NCI-H2107 treated with DMSO at 0.1 percent for 48 hours (cell line): ENCODE measurements around the gene GABRB2.
"Not testable (repeated sequence)": the region's sequence is repeated elsewhere in the genome, so short reads cannot be mapped to it uniquely, and the experiment has no call there.

Source experiments
- DNase-seq: peaks from one replicate; lab custom pipeline; 2025; ENCODE audit not compliant: unreplicated experiment; lab: John Stamatoyannopoulos, UW

GABRB2 gene

GRCh38 chr5:161305601-161306000, 240.9 kb downstream of the GABRB2 start:
- DNase-seq, result no peak

GRCh38 chr5:161302559-161302958, 244.0 kb downstream of the GABRB2 start:
- DNase-seq, result no peak

GRCh38 chr5:161301586-161301985, 244.9 kb downstream of the GABRB2 start:
- DNase-seq, result no peak

GRCh38 chr5:161299053-161299452, 247.5 kb downstream of the GABRB2 start:
- no peak for DNase-seq

GRCh38 chr5:161297388-161297787, 249.1 kb downstream of the GABRB2 start:
- not testable (repeated sequence) for DNase-seq

- no peak for DNase-seq
These were observed 250.7 kb downstream of the GABRB2 start for GRCh38 chr5:161295721-161296250.

- DNase-seq, result no peak
These were observed 258.5 kb downstream of the GABRB2 start for GRCh38 chr5:161288071-161288470.

GRCh38 chr5:161287436-161287835, 259.1 kb downstream of the GABRB2 start:
- DNase-seq, result no peak

- DNase-seq, result no peak
These were observed 260.4 kb downstream of the GABRB2 start for GRCh38 chr5:161286066-161286655.

GRCh38 chr5:161284445-161284844, 262.1 kb downstream of the GABRB2 start:
- DNase-seq, result no peak

- no peak for DNase-seq
These were observed 263.2 kb downstream of the GABRB2 start for GRCh38 chr5:161283296-161283695.

- DNase-seq, result no peak
These were observed 267.5 kb downstream of the GABRB2 start for GRCh38 chr5:161278739-161279660.

GRCh38 chr5:161277011-161277410, 269.5 kb downstream of the GABRB2 start:
- DNase-seq, result no peak

- DNase-seq, result no peak
These were observed 271.6 kb downstream of the GABRB2 start for GRCh38 chr5:161274951-161275350.

GRCh38 chr5:161273410-161273809, 273.1 kb downstream of the GABRB2 start:
- no peak for DNase-seq

- no peak for DNase-seq
These were observed 274.7 kb downstream of the GABRB2 start for GRCh38 chr5:161271816-161272215.

- no peak for DNase-seq
These were observed 277.4 kb downstream of the GABRB2 start for GRCh38 chr5:161269125-161269524.

GRCh38 chr5:161266954-161267353, 279.6 kb downstream of the GABRB2 start:
- DNase-seq, result no peak

GRCh38 chr5:161265006-161265405, 281.5 kb downstream of the GABRB2 start:
- DNase-seq, result no peak

GRCh38 chr5:161263191-161263590, 283.3 kb downstream of the GABRB2 start:
- no peak for DNase-seq

GRCh38 chr5:161261668-161262323, 284.7 kb downstream of the GABRB2 start:
- no peak for DNase-seq

GRCh38 chr5:161258438-161258837, 288.1 kb downstream of the GABRB2 start:
- no peak for DNase-seq
